Heart right ventricle (tissue), 16 donors: ENCODE data around the gene HARBI1. TPM values are rescaled to one million over a fixed set of nuclear protein-coding genes. Genes with fewer than 3 reads are reported as not detected.

ENCODE experiments used
- ATAC-seq, 8 donors: fragments of 200-7000 bp; cut with Tn5 transposase; one replicate each; pipeline ENCODE4 v1.9.1; 2020; ENCODE audit warnings: mild to moderate bottlenecking in 8 of 8, moderate library complexity in 8 of 8, moderate number of reproducible peaks in 1 of 8
- DNase-seq, 2 donors: peaks; one replicate each; pipeline ENCODE4 v3.0.0-alpha.2; 2020
- H3K27ac ChIP-seq, 10 donors: fragments of 200-600 bp; sonication (generic) in 2 of 10; one replicate each; pipeline versions ENCODE4 v1.5.0 to v1.8.0; 2020 to 2022; ENCODE audit warnings: mild to moderate bottlenecking in 3 of 10
- H3K27me3 ChIP-seq, 7 donors: fragments of 200-600 bp; one replicate each; pipeline ENCODE4 v1.8.0; 2021 to 2022; ENCODE audit warnings: mild to moderate bottlenecking in 2 of 7
- H3K36me3 ChIP-seq, 9 donors: fragments of 200-600 bp; sonication (generic) in 1 of 9; one replicate each; pipeline versions ENCODE4 v1.5.0 to v1.8.0; 2020 to 2022; ENCODE audit warnings: mild to moderate bottlenecking in 2 of 9
- H3K4me1 ChIP-seq, 9 donors: fragments of 200-600 bp; sonication (generic) in 1 of 9; one replicate each; pipeline versions ENCODE4 v1.5.0 to v1.8.0; 2020 to 2022; ENCODE audit warnings: mild to moderate bottlenecking in 4 of 9
- H3K4me3 ChIP-seq, 10 donors: fragments of 200-600 bp; sonication (generic) in 2 of 10; one replicate each; pipeline versions ENCODE4 v1.5.0 to v1.8.0; 2020 to 2022; ENCODE audit warnings: mild to moderate bottlenecking in 7 of 10, moderate library complexity in 2 of 10
- H3K9me3 ChIP-seq, 11 donors: fragments of 200-600 bp in 10 of 11; sonication (generic) in 2 of 11; one replicate each; pipeline versions ENCODE4 v1.5.0 to v1.8.0; 2013 to 2022; ENCODE audit warnings: mild to moderate bottlenecking in 2 of 11, control low read depth in 1 of 11, moderate library complexity in 1 of 11
- CTCF ChIP-seq, 9 donors: fragments of 200-600 bp; sonication (generic) in 2 of 9; IDR thresholded peaks; one replicate each; pipeline versions ENCODE4 v1.5.0 to v1.8.0; 2021 to 2022; ENCODE audit warnings: antibody characterized with exemption in 9 of 9, mild to moderate bottlenecking in 5 of 9, moderate library complexity in 1 of 9
- WGBS, 2 donors: extraction: QIAGEN DNeasy Blood & Tissue Kit; methylation state at CpG; one replicate each; pipeline ENCODE4 v1.1.7; 2013; ENCODE audit warnings: inconsistent platforms in 1 of 2; 5-methylcytosine and 5-hydroxymethylcytosine counted together
- intact Hi-C, 10 donors: fragments of 100-400 bp; cut with DNase I; formaldehyde crosslinking; loops; one replicate each; pipeline versions ENCODE4 v1.11.1 to v1.14.2; 2022
- polyA plus RNA-seq, 2 donors: library from polyadenylated mRNA; stranded (reverse); fragments of 200-250 nt; gene quantifications; one replicate each; pipeline ENCODE4 v1.2.3, GENCODE V29; 2013
- total RNA-seq, 10 donors: library from RNA; stranded (reverse); fragmentation: NEBNext Ultra II Directional in 3 of 10; extraction: Animal tissue kit (Norgen Biotek cat#: 25700) in 3 of 10; gene quantifications; one replicate each; pipeline versions ENCODE4 v1.2.1 to v1.2.4, GENCODE V29; 2021 to 2023
- donor health status: Arrhythmogenic right ventricular cardiomyopathy.
- donor health status: ischemic (EF 13 %, LVEDD 7.1; RV severe dilation, severe dysfunction).
- donor health status: healthy with polysubstance abuse.
- donor health status: DM: no; HTN: yes; CAD: no.
- donor health status: DM: no; HTN: no; CAD: no.
- donor health status: ischemic (EF 25% LVEDD 6.9; RV normal size, moderate dysfunction).
- donor health status: ischemic (EF 25% LVEDD 5.7; RV mildly dilated, moderate dysfunction).
- donor health status: healthy.
- donor health status: DM: yes; HTN: yes; CAD: no.
- donor health status: Ischemic cardiomyopathy.
- donor health status: ischemic (EF 35%, LVEDD 5.7; RV mildly dilated, moderate dysfunction).
- donor health status: nonischemic (EF 11% LVEDD 7.7; RV severe dilation, severe dysfunction).
- donor health status: DM: yes; HTN: yes; CAD: no.
- donor health status: PGD.
- donor health status: ischemic (EF 29% LVEDD 5.4; RV normal size, mild dysfunction).
- donor health status: nonischemic (EF 23%, LVEDD 6.1; RV moderate dilation, normal function).

HARBI1 gene
- total and polyA plus RNA-seq, 12 donors: 1.7 to 4.4 (median 3.0) TPM

GRCh38 chr11:46611526-46612304 is 5.3 kb downstream of the HARBI1 start:
- TF ChIP-seq CTCF (IDR thresholded peaks at IDR 0.05): no peak
- WGBS, 2 donors: 70 to 72% methylated on average over 5 of the region's 5 CpGs
- intact Hi-C loops: loop anchor here in 5 of 10 donors (5.0 to 10.0 kb wide), 4 partner anchors 83 to 227 kb away; partner anchors contain the start of genes MDK (in 3 of the 5) and CHRM4 (in 1 of the 5)
- Histone ChIP-seq H3K9me3 (no peaks in the 10 kb centered on the region), H3K27me3 (no peaks in the 10 kb centered on the region), H3K27ac (peak overlapping the region in 2 of 10 donors; percentile 20 to 25), H3K36me3 (peaks cover 0 to 6% (median 0%) of the 10 kb centered on the region in 9 donors), H3K4me1 (peaks cover 2 to 49% (median 24%) of the 10 kb centered on the region in 9 donors), H3K4me3 (no peak overlapping the region)
- peak in 2 of 8 donors; percentile 28 to 47 for ATAC-seq
- DNase-seq: no peak

DNA sequence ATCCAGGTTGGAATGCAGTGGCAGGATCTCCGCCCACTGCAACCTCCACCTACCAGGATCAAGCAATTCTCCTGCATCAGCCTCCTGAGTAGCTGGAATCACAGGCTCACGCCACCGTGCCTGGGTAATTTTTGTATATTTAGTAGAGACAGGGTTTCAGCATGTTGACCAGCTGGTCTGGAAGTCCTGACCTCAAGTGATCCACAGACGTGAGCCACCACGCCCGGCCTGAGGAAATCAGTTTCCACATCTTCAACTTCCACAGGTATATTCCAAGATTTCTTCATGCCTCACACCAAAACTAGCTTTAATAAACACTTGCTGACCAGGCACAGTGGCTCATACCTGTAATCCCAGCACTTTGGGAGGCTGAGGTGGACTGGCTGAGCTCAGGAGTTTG is 7.6 kb downstream of the HARBI1 start:
- intact Hi-C loops: loop anchor here in 1 of 10 donors (10.0 kb wide), 1 partner anchor 225 kb away; the partner anchor contains the start of gene MDK
- Histone ChIP-seq H3K4me1 (peaks cover 0 to 27% (median 9%) of the 10 kb centered on the region in 9 donors), H3K36me3 (peaks cover 0 to 6% (median 0%) of the 10 kb centered on the region in 9 donors), H3K4me3 (no peak overlapping the region), H3K27me3 (no peaks in the 10 kb centered on the region), H3K9me3 (no peaks in the 10 kb centered on the region), H3K27ac (no peak overlapping the region)
- TF ChIP-seq CTCF (IDR thresholded peaks at IDR 0.05): no peak
- DNase-seq: no peak
- 93 to 97% methylated on average over 6 of the region's 6 CpGs for WGBS, 2 donors
- no peak for ATAC-seq

- H3K27ac ChIP-seq: no peak overlapping the region
- intact Hi-C loops: loop anchor here in 1 of 10 donors (10.0 kb wide), 1 partner anchor 223 kb away; the partner anchor contains the start of gene MDK
- no peak for TF ChIP-seq CTCF (IDR thresholded peaks at IDR 0.05)
- DNase-seq (no peak), ATAC-seq (no peak)
- 87 to 93% methylated on average over 1 of the region's 1 CpG for WGBS, 2 donors
- H3K27me3 ChIP-seq: no peaks in the 10 kb centered on the region
- H3K4me3 ChIP-seq: no peak overlapping the region
- H3K4me1 ChIP-seq: peaks cover 0 to 17% (median 8%) of the 10 kb centered on the region in 9 donors
- peaks cover 0 to 20% (median 0%) of the 10 kb centered on the region in 9 donors for H3K36me3 ChIP-seq
- no peaks in the 10 kb centered on the region for H3K9me3 ChIP-seq
These were observed 9.5 kb downstream of the HARBI1 start for GRCh38 chr11:46607516-46607915.

DNA sequence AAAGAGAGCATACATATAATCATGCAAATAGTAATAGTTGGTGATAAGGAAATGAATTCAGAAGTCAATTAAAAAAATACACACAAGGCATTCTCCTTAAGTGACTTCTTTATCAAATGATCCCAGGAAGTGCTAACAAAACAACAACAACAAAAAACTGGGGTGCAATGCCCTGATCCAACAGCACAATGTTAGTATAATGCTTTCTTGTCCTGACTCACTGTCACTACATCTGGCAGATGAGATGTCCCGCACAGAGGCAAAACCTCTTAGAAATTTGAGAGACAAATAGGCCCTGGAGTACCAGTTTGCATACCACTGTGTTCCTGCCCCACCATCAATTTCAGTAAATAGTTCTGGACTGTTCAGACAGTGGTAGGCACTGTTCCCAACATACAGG is 12.2 kb downstream of the HARBI1 start:
- H3K9me3 ChIP-seq: no peaks in the 10 kb centered on the region
- peaks cover 0 to 21% (median 13%) of the 10 kb centered on the region in 9 donors for H3K4me1 ChIP-seq
- H3K27ac ChIP-seq: no peak overlapping the region
- intact Hi-C loops: loop anchor here in 1 of 10 donors (10.0 kb wide), 1 partner anchor 220 kb away; the partner anchor contains the start of gene MDK
- 89 to 100% methylated on average over 1 of the region's 1 CpG for WGBS, 2 donors
- no peak for ATAC-seq
- H3K36me3 ChIP-seq: peaks cover 0 to 22% (median 0%) of the 10 kb centered on the region in 9 donors
- DNase-seq: no peak
- H3K4me3 ChIP-seq: no peak overlapping the region
- no peak for TF ChIP-seq CTCF (IDR thresholded peaks at IDR 0.05)
- no peaks in the 10 kb centered on the region for H3K27me3 ChIP-seq
